Dermis blood vessel endothelial cell (primary cell): ENCODE results near the gene PRKCH. TPM values are rescaled to one million over a fixed set of nuclear protein-coding genes. Genes with fewer than 3 reads are reported as not detected.
"Not testable (repeated sequence)": the region's sequence is repeated elsewhere in the genome, so short reads cannot be mapped to it uniquely, and the experiment has no call there.

ENCODE experiments used
- DNase-seq: peaks from one replicate; pipeline ENCODE4 v3.0.0; 2010
- total RNA-seq: library from RNA; depleted of rRNA; stranded (reverse); fragments of >200 nt; gene quantifications from 2 replicates; pipeline ENCODE4 v1.2.3, GENCODE V29; 2014

PRKCH gene
- total RNA-seq, 1 donor from 2014 or later = 327 TPM

- no peak for DNase-seq
Observed at GRCh38 chr14:61518403-61518802, 197.0 kb downstream of the PRKCH start.

DNA sequence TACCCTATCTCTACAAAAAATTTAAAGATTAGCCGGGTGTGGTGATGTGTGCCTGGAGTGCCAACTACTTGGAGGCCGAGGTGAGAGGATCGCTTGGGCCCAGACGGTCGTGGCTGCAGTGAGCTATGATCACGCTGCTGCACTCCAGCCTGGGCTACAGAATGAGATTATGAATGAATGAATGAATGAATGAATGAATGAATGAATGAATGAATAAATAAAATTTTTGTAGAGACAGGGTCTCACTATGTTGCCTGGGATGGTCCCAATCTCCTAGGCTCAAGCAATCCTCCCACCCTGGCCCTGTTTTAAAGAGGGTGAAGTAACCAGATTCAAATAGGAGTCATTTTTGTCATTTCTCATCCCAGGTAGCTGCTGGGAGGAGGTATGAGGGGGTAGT lies 197.7 kb downstream of the PRKCH start:
- DNase-seq = no peak

GRCh38 chr14:61519735-61520134 lies 198.4 kb downstream of the PRKCH start:
- DNase-seq = no peak

DNA sequence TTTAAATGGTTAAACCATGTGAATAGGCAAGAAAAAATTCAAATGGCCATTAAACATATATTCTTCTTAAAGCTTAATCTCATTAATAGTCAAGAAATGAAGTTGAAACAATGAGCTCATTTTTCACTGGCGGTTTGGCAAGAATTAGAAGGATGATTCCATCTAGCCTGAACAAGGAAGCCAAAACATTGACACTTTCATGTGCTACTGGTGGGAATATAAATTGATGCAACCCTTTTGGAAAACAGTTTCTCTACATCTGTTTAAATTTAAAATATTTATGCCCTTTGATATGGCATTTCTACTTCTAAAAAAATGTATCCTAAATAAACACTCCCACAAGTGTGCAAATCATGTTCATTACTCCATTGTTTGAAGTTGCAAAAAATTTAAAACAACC lies 199.2 kb downstream of the PRKCH start:
- DNase-seq = no peak

- DNase-seq = no peak
Observed at GRCh38 chr14:61521773-61522172, 200.4 kb downstream of the PRKCH start.

- DNase-seq = no peak
Observed at GRCh38 chr14:61523751-61524150, 202.4 kb downstream of the PRKCH start.

DNA sequence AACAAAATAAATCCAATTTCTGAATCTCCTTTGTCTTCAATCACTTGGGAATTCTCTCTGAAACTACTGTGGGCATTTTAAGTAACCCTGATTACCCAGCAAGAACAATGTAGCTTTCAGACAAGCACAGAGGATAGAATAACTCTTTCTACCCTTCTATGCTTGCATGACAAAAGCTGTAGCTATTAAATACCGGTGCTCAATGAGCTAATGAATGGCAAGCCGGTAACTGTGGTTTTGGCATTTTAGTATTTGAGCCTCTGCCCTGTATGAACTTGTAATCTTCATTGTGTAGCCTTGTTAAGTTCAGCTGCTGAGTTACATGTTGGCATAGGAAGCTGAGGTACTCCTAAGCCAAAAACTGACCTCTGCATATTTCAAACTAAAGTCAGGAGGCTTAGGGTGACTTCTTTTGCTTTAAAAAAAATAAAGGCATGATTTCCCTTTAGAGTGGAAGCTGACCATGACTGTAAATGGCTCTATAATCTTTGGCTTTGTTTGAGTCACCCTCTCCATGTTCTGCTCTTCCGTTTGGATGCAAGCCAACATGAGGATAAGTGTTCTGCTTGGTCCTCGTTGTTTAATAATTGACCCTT lies 202.9 kb downstream of the PRKCH start:
- DNase-seq = peak; percentile 91

GRCh38 chr14:61524936-61525292 lies 203.5 kb downstream of the PRKCH start:
- DNase-seq = no peak

- DNase-seq = peak; percentile 92
Observed at GRCh38 chr14:61525293-61526011, 204.1 kb downstream of the PRKCH start.

GRCh38 chr14:61526405-61527312 lies 205.3 kb downstream of the PRKCH start:
- peak; percentile 85 for DNase-seq

GRCh38 chr14:61527325-61528100 lies 206.1 kb downstream of the PRKCH start:
- DNase-seq = peak; percentile 76

DNA sequence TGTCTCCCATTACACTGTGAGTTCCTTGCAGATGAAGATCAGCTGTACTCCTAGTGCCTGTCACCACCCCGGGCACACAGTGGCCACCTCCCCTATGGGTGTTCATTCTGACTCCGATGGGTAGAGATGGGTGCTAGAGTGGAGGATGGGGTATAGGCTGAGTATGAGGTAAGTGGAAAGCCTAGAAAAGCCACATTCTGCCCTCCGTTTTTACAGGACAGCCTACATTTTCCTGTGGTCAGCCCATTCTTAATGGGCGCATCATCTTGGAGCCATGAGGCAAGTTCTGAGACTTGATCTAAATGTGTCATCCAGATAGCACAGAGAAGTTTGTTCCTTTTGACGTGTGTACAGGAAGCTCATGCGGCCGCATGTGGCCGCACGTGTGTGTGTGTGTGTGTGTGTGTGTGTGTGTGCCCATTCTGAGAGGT lies 207.2 kb downstream of the PRKCH start:
- no peak for DNase-seq

GRCh38 chr14:61529360-61529759 lies 208.0 kb downstream of the PRKCH start:
- not testable (repeated sequence) for DNase-seq

DNA sequence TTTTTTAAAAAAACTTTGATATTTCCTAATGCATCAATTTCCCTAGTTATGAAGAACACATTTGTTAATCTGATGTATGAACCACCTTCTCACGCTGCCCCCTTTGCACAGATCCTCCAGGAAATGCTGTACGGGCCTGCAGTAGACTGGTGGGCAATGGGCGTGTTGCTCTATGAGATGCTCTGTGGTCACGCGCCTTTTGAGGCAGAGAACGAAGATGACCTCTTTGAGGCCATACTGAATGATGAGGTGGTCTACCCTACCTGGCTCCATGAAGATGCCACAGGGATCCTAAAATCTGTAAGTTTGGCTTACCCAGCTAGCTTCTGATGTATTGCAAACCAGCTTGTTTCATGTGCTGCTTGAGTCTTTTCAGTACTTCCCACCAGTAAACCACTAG lies 208.9 kb downstream of the PRKCH start:
- no peak for DNase-seq

DNA sequence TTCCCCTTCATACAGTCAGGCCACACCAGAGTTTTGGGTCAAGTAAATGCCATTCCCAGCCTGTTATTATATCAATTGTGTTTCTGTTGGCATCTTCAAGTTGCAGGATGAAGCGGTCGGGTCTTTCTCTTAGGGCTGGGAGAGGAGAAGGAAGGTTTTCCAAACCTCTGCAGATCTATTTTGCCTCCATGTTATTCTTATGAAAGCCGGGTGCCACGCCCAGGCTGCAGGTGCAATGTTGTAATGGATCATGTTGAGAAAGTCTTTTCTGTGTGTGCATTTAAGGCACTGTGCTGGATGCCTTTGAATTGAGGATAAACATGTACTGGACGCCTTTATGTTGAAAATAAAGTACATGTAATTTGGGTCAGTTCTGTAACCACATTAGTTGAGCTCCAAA lies 209.5 kb downstream of the PRKCH start:
- DNase-seq = no peak

DNA sequence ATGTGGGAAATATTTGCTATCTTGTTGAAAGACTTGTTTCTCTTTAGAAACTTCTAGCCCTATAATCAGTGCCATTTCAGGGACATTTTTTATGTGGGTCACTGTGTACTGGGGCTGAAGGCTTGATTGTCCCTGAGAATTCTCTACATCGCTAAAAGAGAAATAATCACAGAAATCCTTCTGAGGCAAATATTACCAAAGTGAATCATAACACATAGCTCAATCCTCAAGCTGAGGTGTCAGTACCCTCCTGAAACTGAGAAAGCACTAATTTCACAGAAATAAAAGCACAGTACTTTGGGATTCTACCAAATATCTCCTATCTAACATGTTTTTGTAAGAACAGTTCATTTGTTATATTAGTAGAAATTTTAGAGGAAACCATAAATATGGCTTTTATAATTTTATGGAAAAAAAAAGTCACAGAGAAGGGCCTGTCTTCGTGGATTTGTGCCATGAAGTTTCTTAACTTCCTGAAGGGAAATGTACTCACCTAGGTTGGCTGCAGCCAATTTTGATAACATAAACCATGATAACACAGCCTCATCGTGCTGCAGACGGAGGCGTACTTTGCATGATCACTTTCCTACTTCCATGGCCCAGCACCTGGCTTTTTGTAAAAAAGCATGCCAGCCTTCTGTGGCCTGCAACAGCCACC lies 210.2 kb downstream of the PRKCH start:
- DNase-seq = peak; percentile 66

DNA sequence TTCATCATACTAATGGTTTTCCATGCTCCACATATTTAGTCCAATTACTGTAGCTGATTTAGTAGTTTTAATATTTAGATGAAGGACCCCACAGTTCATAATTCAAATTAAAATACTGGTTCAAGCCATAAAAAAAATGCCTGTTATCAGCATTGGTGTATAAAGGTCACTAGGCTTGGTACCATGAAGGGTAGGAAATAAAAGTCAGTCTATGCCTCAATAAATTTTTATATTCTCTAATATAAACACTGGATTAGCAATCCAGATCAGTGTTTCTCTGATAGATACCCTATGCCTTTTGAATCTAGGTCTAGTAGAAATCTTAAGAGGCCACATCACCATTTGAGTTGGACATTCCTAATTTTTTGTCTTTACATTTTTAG lies 210.7 kb downstream of the PRKCH start:
- DNase-seq = no peak

DNA sequence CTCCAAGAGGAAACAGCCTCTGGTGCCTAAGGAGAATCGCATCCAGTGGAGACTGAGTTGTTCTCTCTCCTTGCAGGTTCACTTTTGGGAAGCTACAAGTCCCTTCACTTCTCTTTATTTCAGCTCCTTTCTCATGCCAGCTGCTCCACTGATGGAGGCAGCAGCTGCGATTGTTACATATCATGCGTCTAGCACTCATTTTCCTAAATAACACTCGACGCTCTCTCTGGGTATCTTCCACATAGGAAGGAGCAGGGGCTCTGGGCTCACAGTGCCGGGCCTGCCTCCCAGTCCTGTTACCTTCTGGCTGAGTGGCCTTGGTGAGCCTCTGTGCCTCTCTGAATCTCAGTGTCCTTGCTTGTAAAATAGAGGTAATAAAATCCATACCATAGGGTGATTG lies 211.4 kb downstream of the PRKCH start:
- DNase-seq = no peak

- peak; percentile 44 for DNase-seq
Observed at GRCh38 chr14:61533513-61534255, 212.3 kb downstream of the PRKCH start.

DNA sequence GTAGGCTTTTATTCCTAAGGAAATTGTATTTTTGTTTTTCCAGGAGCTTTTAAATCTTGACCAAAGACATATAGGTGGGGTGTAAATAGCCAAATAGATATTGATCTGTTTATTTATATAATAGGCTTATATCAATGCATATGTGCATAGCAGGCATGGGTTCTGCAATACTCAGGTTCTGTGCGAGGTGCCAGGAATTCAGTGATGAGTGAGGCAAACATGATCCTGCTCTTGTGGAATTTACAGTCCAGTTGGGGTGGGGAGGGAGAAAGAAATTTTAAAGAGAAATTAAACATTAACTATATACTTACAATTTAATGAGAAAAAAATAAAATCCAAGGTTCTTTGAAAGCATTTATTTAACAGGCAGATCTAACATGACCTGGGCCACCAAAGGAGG lies 213.7 kb downstream of the PRKCH start:
- no peak for DNase-seq

- DNase-seq = no peak
Observed at GRCh38 chr14:61535458-61535857, 214.1 kb downstream of the PRKCH start.
